GM12872 (cell line): ENCODE results near the gene ROR2.

Experiments
- TF ChIP-seq, protein P1 (sequence below): IDR thresholded peaks from 3 replicates; pipeline ENCODE4 v1.5.1; 2011; ENCODE audit warnings: low read depth, mild to moderate bottlenecking, low read length, moderate library complexity; ENCODE audit not compliant: insufficient read depth

The ROR2 gene

GRCh38 chr9:91847581-91848091, 102.4 kb downstream of the ROR2 start:
- TF ChIP-seq, protein P1, sequence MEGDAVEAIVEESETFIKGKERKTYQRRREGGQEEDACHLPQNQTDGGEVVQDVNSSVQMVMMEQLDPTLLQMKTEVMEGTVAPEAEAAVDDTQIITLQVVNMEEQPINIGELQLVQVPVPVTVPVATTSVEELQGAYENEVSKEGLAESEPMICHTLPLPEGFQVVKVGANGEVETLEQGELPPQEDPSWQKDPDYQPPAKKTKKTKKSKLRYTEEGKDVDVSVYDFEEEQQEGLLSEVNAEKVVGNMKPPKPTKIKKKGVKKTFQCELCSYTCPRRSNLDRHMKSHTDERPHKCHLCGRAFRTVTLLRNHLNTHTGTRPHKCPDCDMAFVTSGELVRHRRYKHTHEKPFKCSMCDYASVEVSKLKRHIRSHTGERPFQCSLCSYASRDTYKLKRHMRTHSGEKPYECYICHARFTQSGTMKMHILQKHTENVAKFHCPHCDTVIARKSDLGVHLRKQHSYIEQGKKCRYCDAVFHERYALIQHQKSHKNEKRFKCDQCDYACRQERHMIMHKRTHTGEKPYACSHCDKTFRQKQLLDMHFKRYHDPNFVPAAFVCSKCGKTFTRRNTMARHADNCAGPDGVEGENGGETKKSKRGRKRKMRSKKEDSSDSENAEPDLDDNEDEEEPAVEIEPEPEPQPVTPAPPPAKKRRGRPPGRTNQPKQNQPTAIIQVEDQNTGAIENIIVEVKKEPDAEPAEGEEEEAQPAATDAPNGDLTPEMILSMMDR: no peak

GRCh38 chr9:91845879-91846278, 104.1 kb downstream of the ROR2 start:
- TF ChIP-seq, protein P1: no peak

GRCh38 chr9:91844701-91845291, 105.2 kb downstream of the ROR2 start:
- TF ChIP-seq, protein P1: no peak

- TF ChIP-seq, protein P1: no peak
Measured at GRCh38 chr9:91844190-91844589, 105.8 kb downstream of the ROR2 start.

DNA sequence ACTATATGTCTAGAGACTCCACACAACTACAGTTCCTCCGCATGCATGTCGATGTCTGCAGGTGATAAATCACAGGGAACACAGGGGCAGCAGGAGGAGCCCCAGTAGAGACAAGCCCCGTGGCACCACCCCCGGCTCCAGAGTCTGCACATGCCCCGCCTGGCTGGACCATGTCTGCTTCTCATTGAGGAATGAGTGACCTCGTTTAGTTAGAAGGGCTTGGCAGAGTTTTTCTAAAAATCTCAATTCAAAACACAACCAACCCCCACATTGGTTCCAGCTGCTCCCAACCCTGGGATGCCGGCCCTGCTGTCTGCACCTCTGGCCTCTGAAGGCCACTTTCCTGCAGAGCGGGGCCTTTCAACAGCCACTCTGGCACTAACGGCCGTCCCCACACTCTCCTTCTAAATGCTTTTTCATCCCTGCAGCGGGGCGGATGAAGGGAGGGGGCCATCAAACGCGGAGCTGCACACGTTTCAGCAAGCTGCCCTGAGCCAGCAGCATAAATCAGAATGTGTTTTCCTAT, 106.3 kb downstream of the ROR2 start:
- TF ChIP-seq, protein P1: no peak

GRCh38 chr9:91843093-91843492, 106.9 kb downstream of the ROR2 start:
- TF ChIP-seq, protein P1: no peak

DNA sequence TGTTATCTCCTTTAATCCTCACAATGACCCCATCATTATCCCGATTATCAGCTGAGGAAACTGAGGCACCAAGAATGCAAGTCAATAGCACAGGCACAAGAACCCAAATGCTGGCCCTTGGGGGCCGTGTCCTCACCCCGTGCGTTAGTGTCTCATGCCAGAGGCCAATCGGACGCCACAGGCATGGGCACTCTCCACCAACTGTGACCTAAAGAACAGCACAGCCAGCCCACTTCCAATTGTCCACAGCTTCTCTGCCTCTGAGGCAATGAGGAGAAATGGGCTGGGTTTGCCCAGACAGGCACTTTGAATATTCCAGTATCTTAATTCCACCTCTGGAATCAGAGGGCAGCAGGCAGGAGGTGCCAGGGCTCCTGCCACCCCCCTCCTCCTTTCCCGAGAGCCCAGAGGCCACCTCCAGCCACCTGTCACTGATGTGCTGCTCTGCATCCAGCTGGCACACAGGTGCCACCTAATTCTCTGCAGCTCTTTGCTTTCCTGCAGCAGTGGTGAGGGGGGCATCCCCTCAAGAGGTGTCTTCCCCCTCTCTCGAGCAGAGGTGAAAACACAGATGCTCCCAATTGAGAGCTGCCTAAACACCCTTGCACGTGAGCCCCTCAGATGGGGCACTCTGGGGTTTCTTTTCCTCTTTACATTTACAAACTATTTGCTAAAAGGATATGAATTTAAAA, 107.5 kb downstream of the ROR2 start:
- TF ChIP-seq, protein P1: no peak
